CMK (cell line): ENCODE results near the gene TRAF3IP3.

Experiments
- DNase-seq: peaks from one replicate; pipeline ENCODE4 v3.0.0-alpha.2; 2010; ENCODE audit warnings: low read depth

Gene TRAF3IP3

DNA sequence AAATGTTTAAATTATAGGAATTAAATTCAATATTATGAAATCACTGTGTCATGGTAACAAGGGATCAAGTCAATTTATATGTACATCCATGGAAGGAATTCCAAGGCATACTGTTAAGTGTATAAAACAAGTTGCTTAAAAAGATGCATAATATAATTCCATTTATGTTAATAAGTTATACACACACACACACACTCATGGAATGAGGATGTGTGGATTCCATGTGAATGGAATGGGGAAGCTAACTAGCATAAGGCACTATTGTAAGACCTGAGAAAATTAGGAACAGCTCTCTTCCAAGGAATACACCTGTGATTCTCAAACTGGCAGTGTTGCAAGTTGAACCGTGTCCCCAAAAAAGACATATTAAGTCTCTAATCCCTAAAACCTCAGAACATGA lies 17.6 kb upstream of the TRAF3IP3 start:
- no peak for DNase-seq

- DNase-seq, result no peak
These were observed 14.7 kb upstream of the TRAF3IP3 start for GRCh38 chr1:209741193-209741592.

GRCh38 chr1:209741889-209742288 lies 14.0 kb upstream of the TRAF3IP3 start:
- no peak for DNase-seq

GRCh38 chr1:209742409-209743144 lies 13.3 kb upstream of the TRAF3IP3 start:
- DNase-seq, result no peak

- DNase-seq, result no peak
These were observed 12.7 kb upstream of the TRAF3IP3 start for GRCh38 chr1:209743145-209743482.

- peak; percentile 54 for DNase-seq
These were observed 9.2 kb upstream of the TRAF3IP3 start for GRCh38 chr1:209746451-209747165.

DNA sequence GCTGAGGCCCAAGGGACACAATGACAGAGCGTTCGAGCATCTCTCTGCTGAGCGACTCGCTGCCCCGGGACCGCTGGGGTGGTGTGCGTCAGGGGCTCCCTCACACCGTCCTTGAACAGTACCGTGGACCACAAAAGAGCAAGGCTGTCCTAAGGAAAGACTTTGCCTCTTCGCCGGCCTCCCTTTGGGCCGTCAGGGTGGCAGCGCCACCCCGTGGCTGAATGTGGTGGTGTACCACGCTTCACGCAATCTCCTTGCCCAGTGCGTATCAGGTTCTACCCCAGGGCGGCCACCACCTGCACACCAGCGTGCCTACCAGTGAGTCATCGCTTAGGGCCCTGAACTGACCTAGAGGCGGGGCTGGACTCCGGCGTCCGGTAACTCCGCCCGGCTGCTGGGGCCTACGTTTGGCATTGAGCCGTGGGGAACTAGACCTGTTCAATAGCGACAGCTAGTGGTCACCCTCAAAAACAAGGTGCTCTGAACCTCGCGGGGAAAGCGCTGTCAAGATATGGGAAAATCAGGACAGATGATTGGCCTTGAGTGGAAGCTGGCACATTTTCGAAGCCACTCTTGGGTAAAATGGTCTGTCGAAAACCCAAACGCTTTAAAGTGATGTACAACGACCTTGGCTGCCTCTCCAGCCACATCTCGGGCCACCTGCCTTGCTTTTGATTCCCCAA lies 8.1 kb upstream of the TRAF3IP3 start:
- DNase-seq, result no peak

DNA sequence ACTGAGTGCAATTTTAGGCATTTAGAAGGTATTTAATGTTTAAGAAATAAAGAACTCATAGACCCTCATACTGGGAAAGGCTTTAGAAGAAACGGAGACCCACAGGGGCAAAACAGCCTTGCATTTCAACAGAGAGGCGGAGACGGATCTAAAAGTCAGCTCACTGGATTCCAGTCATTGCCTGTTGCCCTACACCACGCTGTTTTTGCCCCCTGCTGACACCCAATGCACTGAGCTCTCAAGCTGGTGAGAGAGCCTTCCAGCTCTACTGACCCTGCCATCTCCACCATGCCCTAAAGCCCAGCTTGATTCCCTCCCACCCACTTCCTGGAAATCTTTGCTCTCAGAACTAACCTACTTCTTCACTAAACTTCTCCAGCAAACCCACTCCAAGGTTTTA lies 7.2 kb upstream of the TRAF3IP3 start:
- no peak for DNase-seq

GRCh38 chr1:209749205-209749604 lies 6.6 kb upstream of the TRAF3IP3 start:
- no peak for DNase-seq

DNA sequence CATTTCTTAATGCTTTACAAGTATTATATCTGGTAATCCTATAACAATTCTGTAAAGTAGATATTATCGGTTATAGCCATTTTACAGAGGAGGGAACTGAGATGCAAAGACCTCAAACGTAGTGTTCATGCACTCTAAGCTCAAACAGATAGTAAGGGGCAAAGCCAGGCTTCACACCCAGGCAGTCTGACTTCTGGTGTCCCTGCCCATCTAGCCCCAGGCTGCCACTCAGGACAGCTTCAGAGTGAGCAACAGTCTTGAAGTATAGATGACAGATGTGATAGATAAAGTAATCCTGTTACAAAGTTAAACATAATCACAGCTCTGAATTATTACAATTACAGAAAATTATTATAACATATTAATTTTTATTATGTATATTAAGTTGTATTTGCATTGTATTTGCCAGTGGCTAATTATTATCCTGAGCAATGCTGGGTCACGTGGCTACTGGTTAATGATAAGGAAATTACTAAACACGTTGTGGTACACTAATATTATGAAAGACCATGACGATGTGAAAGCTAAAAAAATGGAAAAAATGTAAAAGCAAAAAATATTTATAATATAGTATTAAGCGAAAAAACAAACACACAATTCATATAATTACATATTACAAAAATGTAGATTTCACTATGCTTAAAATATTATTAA lies 6.1 kb upstream of the TRAF3IP3 start:
- no peak for DNase-seq

DNA sequence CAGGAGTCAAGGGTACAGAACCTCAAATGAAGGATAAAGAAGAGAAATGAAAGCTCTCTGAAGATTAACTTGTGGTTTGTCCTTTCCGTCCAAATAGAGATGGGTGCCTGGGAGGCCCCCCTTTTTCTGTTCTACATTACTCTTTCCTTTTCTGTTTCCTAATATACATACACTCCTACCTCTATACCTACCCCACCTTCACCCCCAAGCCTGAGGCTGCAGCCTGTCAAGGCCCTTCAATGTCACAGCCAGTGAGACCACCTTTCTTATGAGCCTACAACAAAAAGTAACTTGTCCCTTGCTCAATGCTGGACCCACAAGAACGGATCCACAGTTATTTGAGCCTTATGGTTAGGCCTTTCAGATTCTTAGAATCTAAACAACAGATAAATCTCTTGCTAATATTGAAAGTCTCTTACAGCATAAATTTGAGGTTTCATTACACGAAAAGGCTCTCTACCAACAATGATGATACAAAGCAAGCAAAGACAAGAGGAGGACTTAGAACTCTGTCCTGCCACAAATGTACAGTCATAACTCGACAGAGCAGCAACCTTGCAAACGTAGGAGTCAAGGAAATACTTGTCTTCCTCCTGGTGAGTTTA lies 4.1 kb upstream of the TRAF3IP3 start:
- DNase-seq, result no peak

- DNase-seq, result no peak
These were observed 3.0 kb upstream of the TRAF3IP3 start for GRCh38 chr1:209752890-209753289.

- DNase-seq, result no peak
These were observed 597 bp upstream of the TRAF3IP3 start for GRCh38 chr1:209755256-209755655.

DNA sequence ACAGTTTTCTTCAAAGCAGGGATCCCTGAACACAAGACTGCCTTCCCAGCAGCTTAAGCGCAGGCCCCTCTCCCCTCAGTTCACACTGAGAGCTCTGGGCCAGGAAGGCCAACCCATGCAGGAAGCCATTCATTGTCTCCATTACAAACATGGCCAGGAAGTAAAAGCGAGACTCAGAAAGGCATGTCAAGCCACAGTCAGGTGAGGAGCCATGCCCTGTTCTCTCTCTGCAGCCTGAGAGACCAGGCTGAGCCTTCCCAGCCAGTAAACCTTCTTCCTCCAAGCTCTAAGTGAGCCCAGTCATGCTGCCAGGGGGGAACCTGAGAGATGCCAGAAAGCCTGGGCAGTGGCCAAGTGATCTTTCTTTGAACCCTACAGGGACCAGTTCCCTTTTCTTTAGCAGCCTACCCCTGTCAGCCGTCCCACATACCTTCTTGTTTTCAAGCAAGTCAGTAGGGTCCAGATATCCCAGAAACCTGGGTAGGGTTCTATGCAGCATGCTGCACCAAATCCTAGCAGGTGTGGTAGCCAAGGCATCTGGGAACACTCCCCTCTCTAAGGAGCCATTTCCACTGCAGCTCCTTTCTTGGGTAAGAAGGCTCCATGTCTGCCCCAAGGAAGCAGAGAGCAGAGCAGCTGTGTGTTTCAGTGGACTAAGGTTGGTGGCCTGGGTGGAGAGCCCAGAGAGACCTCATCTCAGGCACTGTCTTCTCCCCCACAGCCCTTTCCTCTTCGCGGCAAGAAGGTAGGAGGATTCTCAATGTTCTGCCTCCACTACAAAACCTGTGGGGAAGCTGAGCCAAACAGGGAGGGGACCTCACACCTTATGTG lies 977 bp downstream of the TRAF3IP3 start:
- no peak for DNase-seq

- DNase-seq, result no peak
These were observed 2.5 kb downstream of the TRAF3IP3 start for GRCh38 chr1:209758400-209758799.

DNA sequence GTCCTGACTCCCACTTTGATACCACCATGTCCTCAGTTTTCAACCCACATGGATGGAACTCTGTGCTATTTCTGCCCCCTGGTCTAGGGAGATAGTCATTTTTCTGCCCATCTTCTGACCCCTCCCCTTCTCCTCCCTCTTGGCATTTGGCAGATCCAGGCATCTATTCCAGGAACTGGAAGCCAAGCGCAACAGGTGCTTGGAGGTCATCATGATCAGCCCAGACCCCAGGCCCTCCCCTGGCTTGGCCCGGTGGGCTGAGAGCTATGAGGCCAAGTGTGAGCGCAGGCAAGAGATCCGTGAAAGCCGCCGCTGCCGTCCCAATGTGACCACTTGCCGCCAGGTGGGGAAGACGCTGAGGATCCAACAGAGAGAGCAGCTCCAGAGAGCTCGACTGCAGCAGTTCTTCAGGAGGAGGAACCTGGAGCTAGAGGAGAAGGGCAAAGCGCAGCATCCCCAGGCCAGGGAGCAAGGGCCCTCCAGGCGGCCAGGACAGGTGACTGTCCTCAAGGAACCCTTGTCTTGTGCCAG lies 4.0 kb downstream of the TRAF3IP3 start:
- DNase-seq, result no peak

- no peak for DNase-seq
These were observed 5.3 kb downstream of the TRAF3IP3 start for GRCh38 chr1:209761011-209761635.

DNA sequence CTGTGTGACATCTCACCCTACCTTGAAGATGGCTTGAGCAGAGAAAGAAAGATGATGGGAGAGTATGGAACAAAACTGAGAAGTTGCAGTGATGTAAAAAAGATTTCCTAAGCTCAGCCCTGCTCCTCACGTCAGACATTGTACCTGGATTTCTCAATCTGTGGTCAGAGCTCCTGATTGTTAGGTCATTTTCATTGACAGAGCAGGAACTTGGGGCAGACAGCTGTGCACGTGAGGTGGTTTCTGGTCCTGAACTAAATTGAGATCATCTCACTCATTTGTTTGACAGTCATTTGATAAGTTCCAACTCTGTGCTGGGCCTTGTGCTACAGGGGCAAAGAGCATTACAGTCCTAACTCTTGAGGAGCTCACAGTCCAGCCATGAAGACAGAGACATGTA lies 10.2 kb downstream of the TRAF3IP3 start:
- DNase-seq, result no peak

DNA sequence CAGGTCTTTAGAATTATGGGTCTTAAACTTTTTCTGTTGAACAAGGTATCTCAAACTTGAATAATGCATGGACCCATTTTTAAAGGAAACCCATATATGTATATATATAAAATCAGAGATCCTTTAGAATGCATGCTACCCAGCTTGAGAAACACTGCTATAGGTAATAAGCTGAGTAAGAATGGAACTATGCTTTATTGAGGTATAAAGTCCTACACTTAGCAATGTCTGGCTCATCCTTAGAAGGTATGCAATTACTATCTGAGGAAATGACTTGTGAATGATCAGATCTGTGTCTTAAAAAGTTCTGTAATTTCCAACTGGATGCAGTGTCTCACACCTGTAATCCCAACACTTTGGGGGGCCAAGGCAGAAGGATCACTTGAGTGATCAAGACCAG lies 11.2 kb downstream of the TRAF3IP3 start:
- DNase-seq, result no peak

DNA sequence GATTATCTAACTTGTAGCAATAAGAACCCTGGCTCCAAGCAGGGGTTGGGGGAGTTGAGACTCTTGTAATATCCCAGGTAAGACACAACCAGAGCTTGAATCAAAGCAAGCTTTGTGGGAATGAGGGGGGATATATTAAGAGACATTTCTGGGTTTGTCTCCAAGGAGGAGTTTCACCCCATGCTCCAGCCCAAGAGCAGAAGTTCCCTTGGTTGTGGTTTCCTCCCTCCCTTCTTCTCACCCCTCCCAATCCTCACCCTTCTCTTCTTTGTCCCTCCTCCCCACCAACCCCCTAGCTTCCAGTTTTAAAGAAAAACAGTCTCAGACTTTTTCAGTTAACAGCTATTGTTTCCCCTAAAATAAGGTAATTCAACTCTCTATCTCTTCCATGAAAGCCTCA lies 11.9 kb downstream of the TRAF3IP3 start:
- no peak for DNase-seq

DNA sequence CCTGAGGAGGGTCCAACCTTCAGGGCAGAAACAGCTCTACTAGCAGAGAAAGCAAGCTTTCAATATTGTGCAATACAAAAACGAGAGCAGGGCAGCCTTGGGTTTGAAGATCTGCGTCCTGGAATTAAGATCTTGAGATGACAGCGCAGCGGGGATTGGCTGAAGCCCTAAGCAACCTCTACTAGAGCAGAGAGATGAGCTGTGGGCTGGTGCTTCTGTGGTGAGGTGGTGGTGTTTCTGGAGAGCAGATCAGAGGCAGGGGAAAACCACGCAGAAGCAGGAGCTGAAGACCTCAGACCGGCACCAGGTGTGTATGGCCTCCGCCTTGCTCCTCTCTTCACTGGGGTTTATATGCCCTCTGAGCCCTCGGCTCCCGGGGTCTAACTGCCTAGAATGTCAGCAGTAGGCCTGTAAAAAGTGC lies 12.5 kb downstream of the TRAF3IP3 start:
- no peak for DNase-seq
